Fibroblast of peridontal ligament (primary cell): ENCODE results near the gene KDM7A.

Source experiments
- DNase-seq: peaks from one replicate; pipeline ENCODE4 v3.0.0-alpha.2; 2010; ENCODE audit errors: extremely low read depth

Gene KDM7A, protein sequence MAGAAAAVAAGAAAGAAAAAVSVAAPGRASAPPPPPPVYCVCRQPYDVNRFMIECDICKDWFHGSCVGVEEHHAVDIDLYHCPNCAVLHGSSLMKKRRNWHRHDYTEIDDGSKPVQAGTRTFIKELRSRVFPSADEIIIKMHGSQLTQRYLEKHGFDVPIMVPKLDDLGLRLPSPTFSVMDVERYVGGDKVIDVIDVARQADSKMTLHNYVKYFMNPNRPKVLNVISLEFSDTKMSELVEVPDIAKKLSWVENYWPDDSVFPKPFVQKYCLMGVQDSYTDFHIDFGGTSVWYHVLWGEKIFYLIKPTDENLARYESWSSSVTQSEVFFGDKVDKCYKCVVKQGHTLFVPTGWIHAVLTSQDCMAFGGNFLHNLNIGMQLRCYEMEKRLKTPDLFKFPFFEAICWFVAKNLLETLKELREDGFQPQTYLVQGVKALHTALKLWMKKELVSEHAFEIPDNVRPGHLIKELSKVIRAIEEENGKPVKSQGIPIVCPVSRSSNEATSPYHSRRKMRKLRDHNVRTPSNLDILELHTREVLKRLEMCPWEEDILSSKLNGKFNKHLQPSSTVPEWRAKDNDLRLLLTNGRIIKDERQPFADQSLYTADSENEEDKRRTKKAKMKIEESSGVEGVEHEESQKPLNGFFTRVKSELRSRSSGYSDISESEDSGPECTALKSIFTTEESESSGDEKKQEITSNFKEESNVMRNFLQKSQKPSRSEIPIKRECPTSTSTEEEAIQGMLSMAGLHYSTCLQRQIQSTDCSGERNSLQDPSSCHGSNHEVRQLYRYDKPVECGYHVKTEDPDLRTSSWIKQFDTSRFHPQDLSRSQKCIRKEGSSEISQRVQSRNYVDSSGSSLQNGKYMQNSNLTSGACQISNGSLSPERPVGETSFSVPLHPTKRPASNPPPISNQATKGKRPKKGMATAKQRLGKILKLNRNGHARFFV

DNA sequence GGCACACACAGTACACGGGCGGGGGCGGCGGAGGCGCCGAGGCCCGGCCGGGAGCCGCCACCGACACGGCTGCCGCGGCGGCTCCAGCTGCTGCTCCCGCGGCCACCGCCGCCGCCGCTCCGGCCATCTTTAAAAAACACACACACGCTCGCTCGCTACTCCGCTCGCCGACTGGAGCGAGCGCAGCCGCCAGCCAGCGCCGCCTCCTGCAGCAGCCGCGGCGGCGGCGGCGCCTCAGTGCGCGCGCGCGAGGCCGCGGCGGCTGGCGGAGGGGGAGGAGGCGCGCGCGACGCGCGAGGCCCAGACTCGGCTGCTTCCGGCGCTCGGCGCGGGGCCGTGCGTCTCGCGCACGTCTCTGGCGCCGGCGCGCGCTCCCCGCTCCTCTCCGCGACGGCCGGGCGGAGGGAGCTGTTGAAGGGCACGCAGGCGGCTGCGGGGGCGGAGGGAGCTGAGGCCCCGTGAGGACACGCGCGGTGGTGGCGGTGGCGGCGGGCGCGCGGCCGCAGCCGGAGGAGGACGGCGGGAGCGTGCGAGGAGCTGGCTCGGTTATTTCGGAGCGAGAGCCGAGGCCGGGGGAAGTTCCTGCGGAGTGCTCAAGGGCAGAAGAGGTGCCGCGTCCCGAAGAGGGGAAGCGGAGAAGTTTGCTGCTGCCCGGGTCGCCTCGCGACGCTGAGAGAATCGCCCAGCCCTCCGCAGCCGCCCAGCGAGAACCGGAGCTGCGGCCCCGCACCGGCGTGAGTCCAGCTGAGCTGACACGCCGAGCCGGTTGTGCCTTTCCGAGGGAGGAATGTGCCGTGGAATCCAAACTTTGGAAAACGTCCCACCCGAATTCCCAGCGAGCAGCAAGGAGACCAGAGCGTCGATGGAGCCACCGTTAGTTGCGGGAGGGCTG is at the start of gene KDM7A:
Gene KDM7A (minus strand): TSS at position 173 of the 892 bp plus-strand sequence. CDS start 46 bp downstream, at position 127.
- DNase-seq, result peak; percentile 78

DNA sequence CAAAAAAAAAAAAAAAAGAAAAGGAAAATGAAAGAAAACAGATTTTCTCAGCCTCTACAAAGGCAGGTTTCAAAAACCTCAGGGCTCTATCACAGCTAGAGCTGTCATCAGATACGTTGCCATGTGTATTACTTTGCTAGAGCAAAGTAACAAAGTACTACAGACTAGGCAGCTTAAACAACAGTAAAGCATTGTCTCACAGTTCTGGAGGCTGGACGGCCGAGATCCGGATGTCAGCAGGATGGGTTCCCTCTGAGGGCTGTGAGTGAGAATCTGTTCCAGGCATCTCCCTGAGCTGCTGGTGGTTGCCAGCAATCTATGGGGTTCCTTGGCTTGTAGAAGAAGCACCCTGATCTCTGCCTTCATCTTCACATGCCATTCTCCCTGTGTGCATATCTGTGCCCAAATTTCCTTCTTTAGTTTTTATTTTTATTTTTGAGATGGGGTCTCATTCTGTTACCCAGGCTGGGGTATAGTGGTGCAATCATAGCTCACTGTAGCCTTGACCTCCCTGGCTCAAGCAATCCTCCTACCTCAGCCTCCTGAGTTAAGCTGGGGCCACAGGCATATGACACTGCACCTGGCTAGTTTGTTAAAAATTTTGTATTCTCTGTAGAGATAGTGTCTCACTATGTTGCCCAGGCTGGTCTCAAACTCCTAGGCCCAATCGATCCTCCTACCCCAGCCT is 48.9 kb upstream of the KDM7A start:
- no peak for DNase-seq

DNA sequence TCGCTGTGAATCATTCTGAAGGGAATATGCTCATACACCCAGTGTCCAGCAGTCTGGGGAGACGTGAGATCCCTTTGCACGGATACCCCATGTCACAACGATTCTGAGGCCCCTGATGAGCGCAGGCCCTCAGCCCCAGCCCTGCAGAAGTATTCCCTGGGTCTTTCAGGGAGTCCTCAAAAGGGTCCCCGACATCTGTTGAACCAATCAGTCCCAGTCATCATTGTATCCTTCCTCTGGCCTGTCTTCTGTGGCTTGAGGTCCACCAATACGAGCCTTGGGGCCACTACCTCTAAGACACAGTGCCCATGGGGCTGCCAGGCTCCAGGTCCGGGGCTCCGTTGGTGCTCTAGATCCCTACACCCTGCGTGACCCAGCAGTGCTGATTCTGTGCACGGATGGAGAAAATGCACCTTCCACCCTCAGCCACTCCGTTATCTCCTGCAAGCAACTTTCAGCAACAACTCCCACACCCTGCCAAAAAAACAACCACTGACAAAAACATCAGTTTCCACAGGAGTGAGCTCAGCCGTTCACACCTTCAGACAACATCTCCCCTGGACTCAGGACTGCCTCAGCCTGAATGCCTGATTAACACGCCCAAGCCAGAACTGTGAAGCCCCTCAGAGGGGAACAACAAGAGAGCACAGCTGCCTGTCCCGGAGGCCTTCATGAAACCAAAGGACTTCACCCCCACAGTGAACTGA is 46.9 kb upstream of the KDM7A start:
- no peak for DNase-seq

DNA sequence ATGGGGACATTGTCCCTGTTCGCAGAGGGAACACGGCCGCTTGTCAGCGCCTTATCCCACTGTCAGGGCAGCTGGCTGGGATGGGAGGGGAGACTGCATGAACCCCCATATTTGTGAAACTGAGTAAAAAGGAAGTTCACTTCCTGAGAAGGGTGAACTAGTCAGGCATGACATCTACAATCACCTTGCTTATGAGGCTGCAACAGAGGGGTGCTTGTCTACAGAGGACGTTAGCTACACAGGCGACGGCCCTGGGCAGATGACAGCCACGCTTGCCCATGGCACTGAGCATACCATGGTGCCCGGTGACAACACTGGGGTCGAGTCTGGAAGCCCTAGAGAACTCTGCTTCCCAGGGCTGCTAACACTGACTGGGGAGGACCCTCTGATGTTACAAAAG is 46.0 kb upstream of the KDM7A start:
- DNase-seq, result no peak

DNA sequence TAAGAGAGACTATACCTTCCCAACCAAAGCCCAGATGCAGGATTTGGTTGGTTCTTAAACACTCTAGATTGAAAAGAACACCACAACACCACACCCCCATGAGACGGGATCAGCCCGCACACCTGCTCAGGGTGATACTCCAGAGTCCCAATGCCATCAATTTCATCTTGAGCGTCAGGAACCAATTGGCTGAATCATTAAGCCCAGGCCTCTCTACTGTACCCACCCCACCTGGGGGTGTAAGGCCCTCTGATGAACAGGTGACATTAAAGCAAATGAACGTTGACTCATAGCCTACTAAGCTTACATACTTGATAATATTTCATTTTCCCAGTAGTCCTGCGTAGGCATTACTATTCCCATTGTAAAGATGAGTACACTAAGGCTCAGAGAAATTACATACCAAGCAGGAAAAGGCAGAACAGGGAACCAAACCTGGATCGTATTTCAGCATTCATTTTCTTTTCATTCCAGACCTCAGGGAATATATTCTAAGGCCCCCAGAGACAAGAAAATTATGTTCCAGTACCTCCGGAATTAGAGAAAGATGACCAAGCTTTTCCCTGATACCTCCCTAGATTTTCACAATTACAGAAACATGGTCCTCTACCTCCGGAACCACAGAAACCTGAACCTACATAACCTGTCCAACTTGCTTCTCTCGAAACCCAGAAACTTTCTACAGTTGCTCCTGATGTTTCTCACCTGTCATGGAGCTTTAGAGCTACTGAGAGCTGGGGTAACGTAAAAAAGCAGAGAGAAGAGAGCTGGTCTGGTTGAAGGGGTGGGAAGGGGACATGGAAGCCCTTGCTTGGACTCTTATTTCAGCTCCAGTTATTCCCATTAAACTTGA is 43.1 kb upstream of the KDM7A start:
- no peak for DNase-seq

DNA sequence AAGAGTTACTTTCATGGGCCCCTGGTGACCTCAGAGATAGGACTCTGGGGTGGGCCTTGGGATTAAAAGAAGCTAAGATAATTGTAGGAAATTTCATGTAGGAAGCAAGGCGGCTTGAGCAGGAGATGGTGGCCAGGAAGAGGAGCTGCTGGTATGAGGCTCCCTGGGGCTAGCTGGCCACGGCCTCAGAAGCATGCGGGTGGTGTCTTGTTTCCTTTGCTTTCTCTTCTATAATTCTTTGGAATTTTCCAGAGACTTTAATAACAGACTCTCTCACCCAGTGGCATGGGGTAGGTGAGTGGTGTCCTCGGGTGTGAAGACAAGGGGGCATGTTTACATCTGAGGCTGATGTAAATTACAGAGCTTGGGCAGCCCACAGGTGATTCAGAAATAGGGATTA is 41.9 kb upstream of the KDM7A start:
- no peak for DNase-seq

DNA sequence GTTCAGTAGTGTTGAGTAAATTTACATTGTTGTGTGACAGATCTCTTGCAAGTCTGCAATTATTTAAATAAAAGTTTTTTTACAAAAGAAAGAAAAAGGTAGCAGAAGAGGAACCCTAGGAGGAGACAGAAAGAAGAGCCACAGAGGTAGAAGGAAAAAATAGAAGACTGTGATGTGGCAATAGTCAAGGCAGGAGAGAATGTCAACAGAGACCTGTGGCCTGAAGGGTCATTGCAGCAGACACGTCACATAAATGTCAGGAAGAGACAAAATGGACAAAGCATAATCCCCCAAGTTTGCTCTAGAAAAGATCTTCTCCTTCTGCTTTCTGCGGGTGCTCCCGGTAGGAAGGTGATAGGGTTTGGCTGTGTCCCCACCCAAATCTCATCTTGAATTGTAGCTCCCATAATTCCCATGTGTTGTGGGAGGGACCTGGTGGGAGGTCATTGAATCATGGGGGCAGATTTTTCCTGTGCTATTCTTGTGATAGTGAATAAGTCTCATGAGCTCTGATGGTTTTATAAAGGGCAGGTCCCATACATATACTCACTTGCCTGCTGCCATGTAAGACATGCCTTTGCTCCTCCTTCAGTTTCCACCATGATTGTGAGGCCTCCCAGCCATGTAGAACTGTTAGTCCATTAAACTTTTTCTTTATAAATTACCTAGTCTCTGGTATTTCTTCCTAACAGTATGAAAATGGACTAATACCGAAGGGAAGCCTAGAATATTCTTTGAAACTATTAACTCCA is 41.1 kb upstream of the KDM7A start:
- DNase-seq, result no peak

DNA sequence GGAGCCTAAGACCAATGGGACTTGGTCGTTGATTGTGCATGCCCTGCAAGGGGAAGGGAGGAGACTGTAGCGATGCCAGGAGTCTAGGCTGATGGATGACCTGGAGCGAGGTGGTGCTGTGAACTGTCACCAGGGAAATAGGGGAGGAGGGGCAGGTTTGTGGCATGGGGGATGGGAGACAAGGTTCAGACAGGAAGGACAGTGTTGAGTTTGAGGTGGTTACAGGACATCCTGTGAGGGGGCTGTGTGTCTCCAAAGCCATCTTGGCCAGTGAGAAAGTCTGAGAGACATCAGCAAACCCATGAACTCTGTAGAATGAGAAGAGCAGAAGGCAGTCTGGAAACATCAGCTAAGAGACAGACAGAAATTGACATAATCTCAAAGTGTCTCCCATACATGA is 38.5 kb upstream of the KDM7A start:
- no peak for DNase-seq

DNA sequence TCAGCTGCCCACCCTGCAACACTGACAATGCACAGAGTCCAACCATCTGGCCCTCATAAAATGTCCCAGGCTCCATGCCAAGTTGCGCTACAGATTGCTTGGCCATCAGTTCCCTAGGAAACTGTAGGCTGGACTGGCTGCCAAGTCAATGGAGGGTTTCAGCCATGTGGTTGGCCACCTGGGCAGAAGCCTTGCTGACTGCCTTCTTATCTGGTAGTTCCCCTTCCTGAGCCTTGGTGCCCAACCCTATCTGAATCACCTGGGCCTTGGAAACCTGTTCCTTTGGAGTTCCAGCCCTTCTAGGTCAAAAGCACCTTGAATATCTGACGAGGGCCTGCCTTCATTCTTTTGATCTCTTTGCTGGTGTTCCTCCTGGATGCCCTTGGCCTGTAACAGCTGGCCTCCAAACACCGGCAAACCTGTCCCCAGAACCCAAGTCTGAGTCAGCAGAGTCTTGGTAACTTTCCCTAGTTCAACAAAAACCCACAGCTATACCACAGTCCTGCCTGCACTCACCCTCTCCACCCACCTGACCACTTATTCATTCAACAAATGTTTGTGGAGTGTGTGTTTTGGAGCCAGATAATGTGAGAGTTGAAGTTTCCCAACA is 37.4 kb upstream of the KDM7A start:
- peak; percentile 11 for DNase-seq

DNA sequence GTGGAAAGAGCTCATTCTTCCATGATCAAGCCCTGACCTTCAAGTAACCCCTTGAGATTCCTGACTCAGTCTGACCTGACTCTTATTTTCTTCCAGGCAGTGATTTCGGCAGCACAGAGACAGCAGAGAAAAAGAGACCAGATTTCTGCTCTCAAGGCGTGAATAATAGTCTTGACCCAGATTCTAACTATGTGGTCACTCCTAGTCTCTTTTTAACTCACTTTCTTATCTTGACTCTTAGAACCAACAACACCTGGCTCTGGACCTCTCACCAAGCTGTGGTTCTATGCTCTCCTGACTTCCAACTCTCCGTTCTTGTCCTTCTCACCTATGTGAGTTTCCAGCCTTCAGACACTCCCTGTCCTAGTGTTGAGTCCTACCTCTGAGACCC is 36.9 kb upstream of the KDM7A start:
- DNase-seq, result no peak

DNA sequence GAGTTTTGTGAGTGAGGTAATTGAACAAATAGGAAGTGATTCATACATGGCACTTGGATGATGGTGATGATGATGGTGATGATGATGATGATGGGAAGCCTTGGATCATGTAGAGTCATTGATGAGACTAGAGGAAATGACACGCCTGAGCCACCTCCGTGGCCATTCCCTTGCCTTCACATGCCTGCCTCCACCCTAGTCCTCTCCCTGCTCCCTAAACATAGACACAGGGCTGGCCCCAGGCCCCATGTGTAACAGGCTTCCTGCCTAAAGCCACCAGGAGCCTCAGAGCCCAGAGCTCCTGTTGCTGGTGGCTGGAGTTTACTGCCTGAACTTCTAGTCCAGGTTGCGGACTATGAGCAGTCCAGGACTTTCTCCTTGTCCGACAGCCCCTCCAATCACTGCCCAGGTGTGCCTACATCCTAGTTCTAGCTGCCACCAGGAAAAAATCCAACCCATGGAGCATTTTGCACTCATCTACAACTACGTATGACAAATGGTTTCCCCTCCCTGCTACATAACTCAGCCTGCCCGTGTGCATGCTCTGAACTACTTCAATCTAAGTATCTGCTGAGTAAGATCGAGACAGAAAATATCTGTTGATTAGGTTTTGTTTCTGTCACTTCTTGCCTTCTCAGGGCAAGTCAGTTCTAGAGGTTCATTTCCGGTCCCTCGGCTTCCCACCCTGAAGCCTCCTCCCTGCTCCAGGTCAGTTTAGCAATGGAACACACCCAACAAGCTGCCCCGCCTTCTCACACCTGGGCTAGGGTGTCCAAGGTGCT is 35.5 kb upstream of the KDM7A start:
- DNase-seq, result no peak

DNA sequence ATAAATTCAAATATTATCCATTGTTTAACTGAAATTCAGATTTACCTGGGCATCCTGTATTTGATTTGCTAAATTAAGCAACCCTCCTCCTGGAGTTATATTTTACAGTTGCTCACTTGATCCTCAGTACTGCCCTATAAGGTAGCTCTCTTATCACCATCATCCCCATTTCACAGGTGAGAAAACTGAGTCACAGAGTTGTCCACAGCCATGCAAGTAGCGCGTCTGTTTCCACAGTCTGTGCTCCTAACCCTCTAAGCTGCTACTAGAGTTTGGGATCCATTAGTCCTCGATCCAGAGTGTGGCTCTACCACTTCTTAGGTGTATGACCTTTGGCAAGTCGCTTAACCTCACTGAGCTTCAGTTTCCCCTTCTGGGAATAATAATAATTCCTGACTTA is 34.9 kb upstream of the KDM7A start:
- DNase-seq, result no peak

DNA sequence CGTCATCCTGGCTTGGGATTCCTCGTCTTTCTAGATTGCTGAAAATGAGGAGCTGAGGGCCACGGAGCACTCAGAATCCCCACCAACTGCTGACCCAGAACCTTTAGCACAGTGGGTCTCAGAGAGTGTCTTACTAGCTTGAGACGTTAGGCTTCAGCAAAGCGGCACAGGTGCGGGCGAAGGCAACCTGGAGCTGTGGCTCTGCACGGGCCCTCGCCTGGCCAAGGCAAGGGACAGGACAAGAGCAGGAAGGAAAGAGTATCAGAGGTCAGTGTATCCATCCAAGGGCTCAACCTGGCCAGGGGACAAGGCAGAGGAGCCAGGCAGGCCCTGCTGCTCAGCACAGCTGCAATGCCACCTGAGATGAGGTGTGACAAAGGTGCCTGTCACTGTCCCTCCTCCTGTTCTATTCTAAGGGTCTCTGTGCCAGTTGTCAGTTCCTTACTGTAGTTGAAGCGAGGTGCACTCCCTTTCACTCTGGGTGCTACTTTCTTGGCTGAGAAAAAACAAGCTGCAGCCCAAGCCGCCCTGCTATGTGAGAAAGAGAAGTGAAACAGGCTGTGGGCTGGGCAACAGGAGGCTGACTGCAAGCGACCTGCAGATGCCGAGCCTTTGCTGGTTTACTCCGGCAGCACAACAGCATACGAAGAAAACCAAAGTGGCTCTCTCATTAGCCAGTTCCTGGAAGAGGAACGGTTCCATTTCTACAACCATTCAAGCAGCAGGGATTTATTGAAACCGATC is 33.3 kb upstream of the KDM7A start:
- no peak for DNase-seq

DNA sequence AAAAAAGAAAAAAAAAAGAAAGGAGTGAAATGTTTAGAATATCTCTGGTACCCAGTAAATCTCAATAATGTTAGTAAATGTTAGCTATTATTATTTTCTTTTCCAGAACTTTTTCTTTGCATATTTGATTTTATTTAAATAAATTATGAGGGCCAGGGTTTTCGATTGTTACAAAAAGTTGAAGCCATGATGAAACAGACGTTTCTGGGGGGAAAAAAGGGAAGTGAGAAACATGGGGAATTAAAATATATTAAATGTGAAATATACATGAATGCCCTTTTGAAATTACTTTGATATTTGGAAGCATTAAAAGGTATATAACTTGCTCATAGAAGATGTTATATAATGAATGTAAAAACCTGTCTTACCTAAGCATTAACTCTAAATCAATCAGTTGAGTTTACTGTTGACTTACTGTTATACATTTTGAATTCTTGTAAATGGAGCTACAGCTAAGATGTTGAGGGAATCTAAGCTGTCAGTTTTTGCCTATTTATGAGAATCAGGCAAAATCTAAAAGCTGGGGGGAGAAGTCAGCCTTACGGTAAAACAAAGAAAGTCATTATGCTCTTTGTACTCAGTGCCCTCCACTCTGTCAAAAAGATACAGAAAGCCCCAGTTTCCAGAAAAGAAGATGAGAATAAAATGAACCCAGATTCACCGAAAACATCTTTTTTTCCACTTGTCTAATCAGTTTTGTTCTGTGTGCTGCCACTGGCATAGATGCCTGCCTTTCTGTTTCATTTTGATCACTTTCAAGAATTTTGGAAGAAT is 30.0 kb upstream of the KDM7A start:
- DNase-seq, result no peak

DNA sequence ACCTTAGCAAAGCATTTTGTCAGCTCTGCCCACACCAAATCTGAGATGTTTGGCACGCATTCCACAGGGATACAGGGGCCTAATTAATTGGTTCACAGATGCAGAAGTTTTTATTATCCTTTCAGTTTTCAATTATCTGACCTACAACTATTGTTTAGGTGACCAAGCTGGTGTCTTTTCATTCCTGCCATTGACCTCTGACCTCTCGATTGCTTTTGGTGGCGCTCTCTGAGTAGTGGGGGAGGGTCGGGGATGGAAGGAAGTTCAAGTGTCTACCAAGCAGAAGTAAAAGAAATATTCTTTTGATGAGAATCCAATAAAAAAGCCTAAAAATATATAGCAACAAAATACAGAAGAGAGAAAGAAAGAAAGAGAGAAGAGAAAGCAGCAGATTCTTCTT is 28.8 kb upstream of the KDM7A start:
- DNase-seq, result no peak

DNA sequence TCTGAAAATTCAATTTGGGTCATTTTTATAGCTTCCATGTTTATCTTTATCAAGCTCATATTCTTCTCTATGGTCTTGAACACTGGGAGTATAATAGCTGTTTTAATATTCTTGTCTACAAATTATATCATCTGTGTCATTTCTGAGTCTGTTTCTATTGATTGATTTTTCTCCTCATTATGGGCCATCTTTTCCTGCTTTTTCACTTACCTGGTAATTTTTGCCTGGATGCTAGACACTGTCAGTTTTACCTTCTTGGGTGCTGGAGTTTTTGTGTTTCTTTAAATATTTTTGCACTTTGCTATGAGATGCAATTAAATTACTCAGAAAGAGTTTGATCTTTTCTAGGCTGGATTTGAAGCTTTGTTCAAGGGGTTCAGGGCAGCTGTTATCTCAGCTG is 26.8 kb upstream of the KDM7A start:
- no peak for DNase-seq
